Ovary (tissue), 9 donors: ENCODE measurements around the gene RGP1. TPM values are rescaled to one million over a fixed set of nuclear protein-coding genes. Genes with fewer than 3 reads are reported as not detected.

Experiments used
- DNase-seq, 5 donors: peaks; one replicate each; pipeline ENCODE4 v3.0.0-alpha.2; 2019 to 2020
- H3K27ac ChIP-seq, 2 donors: fragments of 200-600 bp; one replicate each; pipeline versions ENCODE4 v1.5.1 to v1.8.0; 2019 to 2022
- H3K27me3 ChIP-seq: fragments of 200-600 bp; one replicate; pipeline ENCODE4 v1.8.0; 2022
- H3K36me3 ChIP-seq: fragments of 200-600 bp; sonication (generic); one replicate; pipeline ENCODE4 v1.5.1; 2019
- H3K4me1 ChIP-seq: one replicate; pipeline ENCODE4 v1.8.1; 2013; ENCODE audit warnings: mild to moderate bottlenecking, moderate library complexity; ENCODE audit not compliant: insufficient read depth
- H3K4me3 ChIP-seq: fragments of 200-600 bp; sonication (generic); one replicate; pipeline ENCODE4 v1.5.1; 2017
- H3K9me3 ChIP-seq, 2 donors: fragments of 200-600 bp in 1 of 2; sonication (generic) in 1 of 2; one replicate each; pipeline versions ENCODE4 v1.5.1 to v1.8.1; 2013 to 2019; ENCODE audit warnings: mild to moderate bottlenecking in 1 of 2, moderate library complexity in 1 of 2
- CTCF ChIP-seq, 3 donors: fragments of 450-650 bp in 2 of 3; fragments of 200-600 bp in 1 of 3; IDR thresholded peaks; one replicate each; pipeline versions ENCODE4 v1.5.1 to v1.8.0; 2016 to 2022; ENCODE audit warnings: antibody characterized with exemption in 3 of 3, mild to moderate bottlenecking in 1 of 3
- EP300 ChIP-seq: sonication (generic); formaldehyde crosslinking; IDR thresholded peaks from one replicate; pipeline ENCODE4 v1.6.1; 2017; ENCODE audit warnings: antibody characterized with exemption
- POLR2A ChIP-seq: fragments of 450-650 bp; IDR thresholded peaks from one replicate; pipeline ENCODE4 v1.6.1; 2017; ENCODE audit warnings: antibody characterized with exemption, mild to moderate bottlenecking, moderate library complexity
- whole genome bisulfite sequencing, 3 donors: extraction: QIAGEN DNeasy Blood & Tissue Kit in 1 of 3; methylation state at CpG; one replicate each; pipeline versions ENCODE4 v1.1.5 to v1.1.7; 2013 to 2017; 5-methylcytosine and 5-hydroxymethylcytosine counted together
- intact Hi-C, 4 donors: fragments of 100-400 bp; cut with DNase I; formaldehyde crosslinking; loops; one replicate each; pipeline versions ENCODE4 v1.11.0 to v1.15.1; 2022 to 2023
- polyA plus RNA-seq, 2 donors: library from polyadenylated mRNA; stranded (reverse); fragments of 200-250 nt in 1 of 2; fragments of 350-450 nt in 1 of 2; fragmentation: Illumina TruSeq in 1 of 2; extraction: RNeasy Lipid Tissue Mini Kit (QIAGEN cat#74804) in 1 of 2; gene quantifications; one replicate each; pipeline ENCODE4 v1.2.3, GENCODE V29; 2013 to 2014
- total RNA-seq, 7 donors: library from RNA; depleted of rRNA in 2 of 7; stranded (reverse); fragments of >200 nt in 2 of 7; fragmentation: NEBNext Ultra II Directional in 3 of 7; extraction: Animal tissue kit (Norgen Biotek cat#: 25700) in 3 of 7; gene quantifications; one replicate each; pipeline versions ENCODE4 v1.1.0 to v1.2.4, GENCODE V29; 2016 to 2023
- donor health status: DM: no; HTN: no; CAD: no; lungs with moderate emphysema.
- donor health status: DM: no; HTN: no; CAD: no.
- donor health status: Bipolar disorder and iron deficiency.
- donor health status: DM: yes; HTN: yes; CAD: no.
- donor health status: DM: no; HTN: no; CAD: no.
- donor health status: DM: yes; HTN: yes; CAD: no.

The RGP1 gene
- total and polyA plus RNA-seq, 9 donors, result 9.4 to 32.3 (median 25.0) TPM

- no peak for DNase-seq
- peaks cover 1% of the 10 kb centered on the region for H3K4me1 ChIP-seq
- TF ChIP-seq POLR2A (no peak), EP300 (no peak), CTCF (IDR thresholded peaks at IDR 0.05) (no peak)
- H3K4me3 ChIP-seq, result no peak overlapping the region
- 57 to 67% (median 60%) methylated on average over 7 of the region's 7 CpGs for WGBS, 3 donors
- no peak overlapping the region for H3K27ac ChIP-seq
- H3K27me3 ChIP-seq, result no peaks in the 10 kb centered on the region
- intact Hi-C loops, result no loop called here
- H3K36me3 ChIP-seq, result no peaks in the 10 kb centered on the region
- no peaks in the 10 kb centered on the region for H3K9me3 ChIP-seq
These were observed 26.0 kb downstream of the RGP1 start for GRCh38 chr9:35774907-35775635.

DNA sequence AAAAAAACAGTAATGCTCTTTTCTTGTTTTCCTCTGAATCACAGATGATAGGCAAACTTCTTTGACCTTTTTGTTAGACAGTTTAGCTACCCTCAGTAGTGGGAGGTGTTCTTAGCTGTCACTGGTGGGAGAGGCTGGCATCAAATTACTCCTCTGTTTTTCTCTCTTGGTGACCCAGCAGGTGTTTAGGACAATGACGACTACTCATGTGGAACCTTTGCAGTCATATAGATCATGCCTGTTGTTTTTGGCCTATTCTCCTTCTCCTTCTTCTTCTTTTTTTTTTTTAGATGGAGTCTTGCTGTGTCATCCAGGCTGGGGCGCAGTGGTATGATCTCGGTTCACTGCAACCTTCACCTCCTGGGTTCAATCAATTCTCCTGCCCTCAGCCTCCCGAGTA lies 26.9 kb downstream of the RGP1 start:
- 81 to 88% (median 86%) methylated on average over 4 of the region's 4 CpGs for WGBS, 3 donors

DNA sequence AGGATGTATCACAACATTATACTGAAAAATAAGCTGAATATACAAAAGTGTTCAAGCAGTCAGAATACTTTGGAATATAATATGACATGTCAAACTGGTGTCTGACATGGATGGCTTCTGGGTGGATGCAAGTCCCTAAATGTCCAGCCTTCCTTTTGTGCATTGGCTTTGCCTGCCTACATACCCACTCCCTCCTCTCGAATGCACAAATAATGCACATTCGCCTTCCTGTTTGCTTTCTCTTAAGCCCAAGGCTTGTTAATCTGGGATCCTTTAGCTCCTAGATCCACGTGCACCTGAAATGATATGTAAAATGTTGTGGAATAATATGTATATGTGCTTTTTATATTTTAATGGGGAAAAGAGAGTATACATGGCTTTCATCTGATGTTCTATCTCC lies 29.4 kb downstream of the RGP1 start:
- intact Hi-C loops, result no loop called here

More for the DNA sequence above, 26.9 kb downstream of the RGP1 start:
- Histone ChIP-seq H3K36me3 (no peaks in the 10 kb centered on the region), H3K27me3 (no peaks in the 10 kb centered on the region), H3K4me1 (no peaks in the 10 kb centered on the region), H3K4me3 (no peak overlapping the region), H3K9me3 (no peaks in the 10 kb centered on the region), H3K27ac (no peak overlapping the region)
- intact Hi-C loops, result no loop called here
- TF ChIP-seq CTCF (IDR thresholded peaks at IDR 0.05) (no peak), POLR2A (no peak), EP300 (no peak)
- DNase-seq, result no peak

GRCh38 chr9:35781066-35781465 lies 32.0 kb downstream of the RGP1 start:
- no peak overlapping the region for H3K27ac ChIP-seq
- no peaks in the 10 kb centered on the region for H3K4me1 ChIP-seq
- WGBS, 3 donors, result 58 to 81% (median 67%) methylated on average over 2 of the region's 2 CpGs
- TF ChIP-seq CTCF (IDR thresholded peaks at IDR 0.05), result no peak
- DNase-seq, result no peak
- no peaks in the 10 kb centered on the region for H3K9me3 ChIP-seq
- no peaks in the 10 kb centered on the region for H3K27me3 ChIP-seq
- H3K36me3 ChIP-seq, result no peaks in the 10 kb centered on the region
- intact Hi-C loops, result loop anchor here in 1 of 4 donors (10.0 kb wide), 1 partner anchor 84 kb away; no protein-coding TSS in a partner anchor
- no peak overlapping the region for H3K4me3 ChIP-seq

More for the DNA sequence above, 29.4 kb downstream of the RGP1 start:
- Histone ChIP-seq H3K27ac (no peak overlapping the region), H3K27me3 (no peaks in the 10 kb centered on the region), H3K36me3 (no peaks in the 10 kb centered on the region), H3K4me3 (no peak overlapping the region), H3K9me3 (no peaks in the 10 kb centered on the region), H3K4me1 (no peaks in the 10 kb centered on the region)
- TF ChIP-seq POLR2A (no peak), EP300 (no peak), CTCF (IDR thresholded peaks at IDR 0.05) (no peak)
- DNase-seq, result no peak
- whole genome bisulfite sequencing, 3 donors, result 85 to 89% (median 87%) methylated on average over 3 of the region's 3 CpGs
